Myocyte (in vitro differentiated cells): Measurements from ENCODE around the gene CIB1. TPM values are rescaled to one million over a fixed set of nuclear protein-coding genes. Genes with fewer than 3 reads are reported as not detected.
A peak's percentile ranks its signal among the peaks of the same experiment; 100 is the strongest.

Source experiments
- DNase-seq: peaks from one replicate; pipeline ENCODE4 v3.0.0-alpha.2; 2012; ENCODE audit warnings: low read depth
- total RNA-seq: library from RNA; depleted of rRNA; stranded (reverse); fragments of >200 nt; gene quantifications from 2 replicates; pipeline ENCODE4 v1.2.3, GENCODE V29; 2014

Gene CIB1
- total RNA-seq, 1 donor from 2014 or later, result 17.7 TPM

DNA sequence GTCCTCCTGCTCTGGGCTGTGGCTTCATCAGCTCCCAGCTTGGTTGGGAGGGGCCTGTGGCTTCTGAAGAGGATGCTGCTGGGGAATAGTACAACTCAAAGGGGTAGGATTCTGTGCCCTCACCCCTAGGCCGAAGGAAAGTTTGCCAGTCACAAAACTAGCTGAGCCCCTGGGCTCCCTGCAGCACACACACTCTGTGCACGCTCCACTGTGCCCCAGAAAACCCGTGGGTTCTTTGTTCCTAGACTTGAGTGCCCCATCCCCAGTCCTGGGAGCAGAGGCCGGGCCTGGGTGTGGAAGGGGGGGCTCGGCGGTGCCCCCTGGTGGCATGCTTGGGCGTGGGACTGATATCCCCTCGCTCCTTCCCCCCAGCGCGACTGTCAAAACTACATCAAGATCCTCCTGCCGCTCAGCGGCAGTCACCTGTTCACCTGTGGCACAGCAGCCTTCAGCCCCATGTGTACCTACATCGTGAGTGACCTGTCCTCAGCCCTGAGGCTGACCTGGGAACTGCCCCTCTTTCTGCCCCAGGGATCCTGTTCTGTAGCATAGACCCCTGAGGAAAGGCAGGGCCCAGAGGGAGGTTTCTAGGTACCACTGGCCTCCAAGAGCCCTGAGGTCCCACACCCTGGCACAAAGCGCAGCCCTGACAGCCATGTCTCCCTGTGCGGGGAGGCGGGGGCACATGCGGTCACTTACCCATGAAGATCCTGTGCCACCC is 14.2 kb downstream of the CIB1 start:
- peak; percentile 23 for DNase-seq

DNA sequence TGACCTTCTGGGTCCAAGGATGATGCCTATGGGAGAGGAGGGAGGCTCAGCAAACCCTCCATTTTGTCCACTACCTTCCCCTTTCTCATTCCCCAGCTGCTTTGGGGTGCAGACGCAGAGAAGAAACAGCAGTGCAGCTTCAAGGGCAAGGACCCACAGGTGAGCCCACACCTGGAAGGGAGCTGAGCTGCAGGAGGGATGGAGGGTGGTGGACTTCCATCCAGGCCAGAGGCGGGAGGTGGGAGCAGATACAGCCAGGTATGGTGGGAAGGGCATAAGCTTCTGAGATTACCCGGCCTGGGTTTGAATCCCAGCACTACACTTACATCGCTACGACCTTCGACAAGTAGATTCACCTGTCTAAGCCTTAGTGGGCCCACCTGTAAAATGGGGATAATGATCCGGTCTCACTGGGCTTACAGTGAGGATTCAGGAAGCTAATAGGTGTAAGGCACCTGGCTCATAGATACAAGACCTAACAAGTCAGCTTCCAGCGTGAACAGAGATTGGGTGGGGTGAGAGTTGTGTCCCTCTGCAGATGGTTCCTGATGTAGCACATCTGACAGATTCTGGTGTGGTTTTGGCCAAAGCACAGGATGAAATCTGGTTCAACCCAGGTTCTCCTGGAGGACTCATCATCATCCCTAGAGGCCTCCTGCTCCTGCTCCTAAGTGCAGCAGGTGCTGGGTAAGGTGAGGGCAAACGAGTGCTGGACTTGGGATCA is 15.9 kb downstream of the CIB1 start:
- DNase-seq, result no peak

DNA sequence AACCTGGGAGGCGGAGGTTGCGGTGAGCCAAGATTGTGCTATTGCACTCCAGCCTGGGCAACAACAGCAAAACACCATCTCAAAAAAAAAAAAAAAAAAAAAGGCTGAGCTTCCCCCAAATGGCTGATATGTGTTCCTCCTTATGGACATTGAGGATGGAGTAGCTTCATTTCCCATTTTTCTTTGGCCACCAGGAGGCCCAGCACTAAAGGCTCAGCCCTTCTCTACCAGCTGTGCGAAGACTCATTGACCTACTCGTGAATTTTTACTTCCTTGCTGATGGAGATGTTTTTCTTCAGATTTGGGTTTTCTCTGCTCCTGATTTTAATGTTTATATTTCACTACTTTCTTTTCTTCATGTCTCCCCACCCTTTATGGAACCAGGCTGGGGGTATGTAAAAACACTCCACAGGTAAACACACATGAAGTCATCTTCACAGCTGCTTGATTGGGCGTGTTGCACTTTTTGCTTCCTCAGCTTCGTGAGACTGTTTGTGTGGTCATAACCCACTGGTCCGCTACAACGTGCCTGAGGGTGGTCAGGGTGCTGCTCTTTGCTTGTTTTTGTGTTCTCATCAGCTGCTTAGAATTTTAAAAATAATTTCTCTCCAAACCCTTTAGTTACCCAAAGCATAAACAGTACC is 19.1 kb downstream of the CIB1 start:
- DNase-seq, result no peak

DNA sequence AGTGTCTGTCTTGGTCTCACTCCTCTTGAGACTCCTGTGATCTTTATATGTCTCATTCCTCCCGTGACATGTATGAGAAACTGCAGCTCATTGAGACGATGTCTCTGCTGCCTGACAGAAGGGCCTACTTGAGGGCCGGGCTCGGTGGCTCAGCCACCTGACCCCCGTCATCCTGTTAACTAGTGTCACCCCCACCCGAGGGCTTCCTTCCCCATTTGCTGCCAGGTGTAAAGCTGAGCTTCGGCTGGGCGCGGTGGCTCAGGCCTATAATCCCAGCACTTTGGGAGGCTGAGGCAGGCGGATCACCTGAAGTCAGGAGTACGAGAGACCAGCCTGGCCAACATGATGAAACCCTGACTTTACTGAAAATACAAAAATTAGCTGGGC is 19.9 kb downstream of the CIB1 start:
- no peak for DNase-seq

DNA sequence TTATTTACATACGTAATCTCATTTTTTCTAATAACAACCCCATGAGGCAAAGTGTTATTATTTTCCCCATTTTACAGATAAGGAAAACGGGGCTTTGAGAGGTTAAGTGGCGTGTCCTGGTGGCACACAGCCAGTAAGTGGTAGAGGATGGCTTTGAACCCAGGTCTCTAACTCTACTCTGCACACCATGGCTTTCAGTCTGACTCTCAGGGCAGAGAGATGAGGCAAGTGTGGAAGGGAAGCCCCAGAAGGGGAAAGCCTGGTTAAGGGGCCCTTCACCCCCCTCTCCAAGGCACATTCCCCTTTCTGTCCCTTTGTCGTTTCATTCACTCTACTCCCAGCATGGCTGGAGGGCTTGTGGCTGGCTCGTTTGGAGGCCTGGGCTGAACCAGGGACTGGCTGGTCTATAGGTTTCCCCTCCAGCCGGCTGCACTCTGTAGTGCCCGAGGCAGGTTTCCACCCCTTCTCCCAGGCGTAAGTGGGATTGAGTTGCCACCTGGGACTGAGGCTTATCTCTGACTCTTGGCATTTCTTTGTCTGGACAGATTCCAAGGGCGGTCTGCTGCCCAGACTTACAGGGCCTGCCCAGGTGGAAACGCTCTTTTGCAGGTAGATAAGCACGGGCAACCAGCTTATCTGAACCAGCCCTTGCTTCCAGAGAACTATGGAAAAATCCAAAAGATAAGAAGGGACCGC is 20.5 kb downstream of the CIB1 start:
- no peak for DNase-seq

DNA sequence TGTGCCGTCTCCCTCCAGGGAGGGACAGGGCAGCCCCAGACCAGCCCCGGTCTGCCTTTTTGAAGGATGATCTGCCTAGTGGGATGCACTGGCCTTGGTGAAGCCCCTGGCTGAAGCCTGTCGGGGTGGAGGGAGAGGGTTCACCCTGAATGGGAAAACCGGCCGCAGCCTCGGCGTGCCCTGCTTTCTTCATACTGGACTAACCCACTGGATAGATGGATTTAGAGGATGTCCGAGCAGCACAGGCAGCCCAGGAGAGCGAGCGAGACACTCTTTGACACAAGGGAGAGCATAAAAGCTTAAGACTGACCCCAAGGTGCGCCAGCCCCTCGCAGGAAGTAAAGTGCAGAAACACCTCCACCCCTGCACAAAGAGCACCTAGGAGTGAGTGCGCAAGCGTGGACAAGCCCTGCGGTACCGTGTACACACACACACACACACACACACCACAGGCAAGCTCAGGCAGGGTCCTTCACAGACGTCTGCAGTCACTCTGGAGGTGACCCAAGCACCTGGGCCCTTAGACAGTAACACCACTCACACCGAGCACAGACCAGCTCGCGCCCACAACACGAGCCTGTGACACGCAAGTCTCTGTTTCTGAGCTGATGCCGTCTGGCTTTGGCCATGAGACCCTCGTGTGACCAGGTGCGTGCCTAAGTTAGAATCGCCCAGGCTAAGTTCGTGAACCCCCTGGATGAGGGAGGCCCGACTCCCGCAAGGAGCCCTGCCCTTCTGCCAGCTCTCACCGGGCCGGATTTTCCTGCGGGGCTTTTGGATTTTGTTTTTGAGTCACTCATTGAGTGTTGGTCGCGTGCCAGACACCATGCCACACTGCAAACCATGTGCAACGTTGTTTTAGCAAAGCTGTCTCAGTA is 21.3 kb downstream of the CIB1 start:
- no peak for DNase-seq

DNA sequence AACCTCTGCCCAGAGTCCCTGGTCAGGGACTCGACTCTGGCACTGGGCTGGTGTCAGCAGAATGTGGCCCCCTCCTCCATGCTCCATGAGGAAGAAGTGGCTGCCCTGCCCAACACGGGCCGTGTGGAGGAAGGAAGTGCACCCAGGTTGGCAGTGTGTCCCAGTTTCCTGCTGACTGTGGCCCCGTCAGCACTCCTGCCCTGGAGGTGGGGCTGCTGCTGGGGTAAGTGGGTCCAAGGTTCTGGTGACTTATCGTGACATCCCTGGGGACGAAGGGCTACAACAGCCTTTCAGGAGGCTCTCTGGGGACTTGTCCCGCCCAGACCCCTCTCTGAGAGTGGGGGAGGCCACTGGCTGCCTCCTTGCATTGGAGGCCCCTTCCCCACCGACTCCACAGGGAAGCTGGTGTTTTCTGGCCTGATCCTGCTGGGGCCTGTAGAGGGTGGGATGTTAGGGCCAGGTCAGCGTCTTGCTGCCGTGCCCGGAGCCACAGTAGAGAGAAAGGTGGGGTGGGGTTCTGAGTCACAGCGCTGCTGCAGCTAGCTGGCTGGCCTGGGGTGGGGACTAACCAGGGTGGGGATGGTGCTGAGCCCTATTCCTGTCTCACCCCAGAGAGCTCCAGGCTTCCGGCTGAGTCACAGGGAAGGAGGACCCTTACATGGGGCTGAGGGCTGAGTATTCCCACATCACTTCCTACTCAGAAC is 22.1 kb downstream of the CIB1 start:
- DNase-seq, result peak; percentile 35

DNA sequence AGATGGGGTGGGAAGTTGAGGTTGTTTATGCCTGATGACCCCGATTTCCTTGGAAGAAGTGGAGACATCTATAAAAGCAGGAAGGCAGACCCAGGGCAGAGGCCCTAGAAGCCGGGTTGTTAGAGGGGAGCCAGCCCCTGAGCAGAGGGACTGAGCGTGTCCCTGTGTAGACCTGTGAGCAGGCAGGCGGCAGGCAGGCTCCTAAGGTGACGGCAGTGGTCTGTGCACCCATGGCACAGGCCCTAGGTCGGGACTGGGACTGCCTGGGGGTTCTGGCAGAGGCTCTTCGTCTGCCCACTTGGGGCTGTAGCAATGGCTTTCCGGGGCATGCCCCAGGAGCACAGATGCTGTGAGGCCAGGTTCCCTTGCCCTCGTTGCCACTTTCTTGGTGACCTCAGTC is 22.7 kb downstream of the CIB1 start:
- no peak for DNase-seq

DNA sequence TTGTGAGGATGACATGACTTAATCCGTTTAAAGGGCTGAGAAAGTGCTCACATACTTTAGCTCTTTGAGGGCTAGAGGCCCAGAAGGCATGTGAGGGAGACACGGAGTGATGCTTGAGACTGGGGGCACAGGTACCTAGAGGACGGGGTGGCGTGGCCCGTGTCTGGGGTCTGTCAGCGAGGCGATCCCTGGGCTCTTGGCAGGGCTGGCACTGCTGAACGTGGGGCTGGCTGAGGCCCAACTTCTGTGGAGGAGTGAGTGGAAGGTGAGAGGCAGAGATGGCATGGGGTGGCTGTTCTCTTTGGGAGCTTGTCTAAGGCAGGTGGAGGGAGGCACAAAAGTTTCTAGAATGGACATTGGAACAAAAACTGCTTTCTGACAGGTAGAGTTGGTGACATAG is 23.1 kb downstream of the CIB1 start:
- no peak for DNase-seq

DNA sequence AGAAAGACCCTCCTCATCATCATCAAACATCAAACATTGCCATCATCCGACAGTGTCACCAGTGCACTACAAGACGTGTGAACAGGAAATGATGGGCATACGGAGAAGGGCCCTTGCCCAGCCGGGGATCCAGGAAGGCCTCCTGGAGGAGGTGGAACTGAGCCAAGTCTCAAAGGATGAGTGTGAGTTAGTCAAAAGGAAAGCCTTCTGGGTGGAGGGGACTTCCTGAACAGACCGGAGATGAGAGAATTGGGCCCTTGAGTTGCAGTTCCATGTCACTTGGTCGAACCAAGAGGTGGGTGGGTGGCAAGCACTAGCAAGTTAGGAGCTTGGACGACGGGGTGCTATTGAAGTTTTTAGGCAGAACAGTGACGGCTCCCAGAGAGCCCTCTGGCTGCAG is 24.1 kb downstream of the CIB1 start:
- DNase-seq, result no peak

DNA sequence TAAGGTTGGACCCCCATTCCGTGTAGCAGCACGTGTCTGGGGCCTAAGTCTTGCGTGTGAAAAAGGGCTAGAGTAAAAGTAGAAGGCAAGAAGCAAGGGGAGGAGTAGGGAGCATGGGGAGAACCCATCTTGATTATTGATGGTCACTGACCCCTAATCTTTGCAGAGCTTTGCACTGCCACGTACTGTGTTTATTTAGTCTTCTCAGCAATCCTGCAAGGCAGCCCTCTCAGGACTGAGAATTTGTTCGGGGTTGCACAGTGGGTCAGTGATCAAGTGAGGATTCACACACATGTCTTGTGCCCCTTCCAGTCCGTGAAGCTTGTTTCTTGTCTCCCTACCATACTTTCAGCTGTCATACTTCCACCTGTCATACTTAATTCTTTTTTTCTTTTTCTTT is 25.4 kb downstream of the CIB1 start:
- no peak for DNase-seq

DNA sequence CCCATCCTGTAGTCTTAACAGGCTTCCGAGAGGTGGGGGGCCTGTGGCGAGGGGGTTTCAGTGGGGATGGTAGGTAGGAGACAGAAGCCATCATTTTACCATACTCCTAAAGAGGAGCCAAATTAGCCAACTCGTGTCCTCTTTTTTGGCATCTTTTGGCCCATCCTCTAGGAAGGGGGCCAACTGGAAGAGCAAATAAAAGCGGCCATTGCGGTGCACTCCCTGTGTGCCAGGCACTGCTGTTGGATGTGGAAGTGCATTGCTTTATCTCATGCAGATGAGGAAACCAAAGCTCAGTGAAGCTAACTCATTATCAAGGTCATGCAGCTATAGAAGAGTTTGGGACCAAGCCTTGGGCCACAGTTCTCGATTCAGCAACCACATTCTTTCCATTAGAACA is 26.5 kb downstream of the CIB1 start:
- no peak for DNase-seq

DNA sequence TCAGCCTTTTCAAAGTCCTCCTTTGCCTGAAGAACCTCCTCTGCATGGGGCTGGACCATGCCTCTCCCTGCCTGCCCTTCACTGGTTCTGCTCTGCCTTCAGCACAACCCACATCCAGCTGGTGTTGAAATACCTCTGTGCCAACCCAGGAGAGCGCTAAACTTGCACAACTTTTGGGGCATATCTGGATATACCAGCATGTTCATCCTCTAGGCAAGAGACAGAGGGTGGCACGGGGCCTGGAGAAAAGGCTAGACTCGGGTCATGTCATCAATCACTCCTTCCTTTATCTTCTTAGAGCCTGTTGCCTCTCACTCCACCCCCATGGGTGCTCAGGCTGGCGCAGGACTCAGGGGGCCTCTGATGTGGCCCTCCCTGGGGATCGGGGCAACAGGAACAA is 27.9 kb downstream of the CIB1 start:
- no peak for DNase-seq

DNA sequence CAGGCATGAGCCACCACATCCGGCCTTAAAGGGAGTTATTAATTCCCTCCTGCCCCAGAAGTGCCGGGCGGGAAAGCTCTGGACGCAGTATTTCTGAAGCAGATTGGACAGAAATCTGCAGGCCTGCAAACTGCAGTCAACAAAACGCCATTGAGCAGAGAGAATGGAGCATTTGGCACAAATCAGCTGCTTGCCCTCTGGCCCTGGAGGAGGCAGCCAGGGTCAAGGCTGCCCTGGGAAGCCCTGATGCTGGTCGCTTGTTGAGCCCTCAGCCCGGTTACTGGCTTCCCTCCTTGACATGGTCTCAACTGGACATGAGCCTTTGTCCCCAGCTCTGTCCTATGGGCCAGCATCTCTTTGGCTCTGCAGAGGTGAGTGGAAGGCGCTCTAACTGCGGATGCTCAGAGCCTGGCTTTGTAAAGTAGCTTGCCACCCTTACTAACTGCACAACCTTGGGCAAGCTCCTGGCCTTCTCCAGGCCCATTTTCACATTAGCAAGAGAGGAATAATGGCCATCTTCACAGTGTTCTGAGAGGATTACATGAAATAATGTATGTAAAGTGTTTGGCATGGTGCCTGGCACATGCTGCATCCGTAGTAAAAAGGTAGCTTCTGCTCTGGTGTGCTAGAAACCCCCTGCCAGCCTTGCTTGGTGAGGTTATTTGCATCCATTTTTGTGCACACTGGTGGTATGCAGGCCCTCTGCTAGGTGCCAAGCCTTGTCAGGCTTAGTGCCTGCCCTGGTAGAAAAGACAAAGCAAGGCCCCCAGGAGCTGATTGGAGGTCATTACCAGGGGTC is 28.5 kb downstream of the CIB1 start:
- DNase-seq, result no peak

DNA sequence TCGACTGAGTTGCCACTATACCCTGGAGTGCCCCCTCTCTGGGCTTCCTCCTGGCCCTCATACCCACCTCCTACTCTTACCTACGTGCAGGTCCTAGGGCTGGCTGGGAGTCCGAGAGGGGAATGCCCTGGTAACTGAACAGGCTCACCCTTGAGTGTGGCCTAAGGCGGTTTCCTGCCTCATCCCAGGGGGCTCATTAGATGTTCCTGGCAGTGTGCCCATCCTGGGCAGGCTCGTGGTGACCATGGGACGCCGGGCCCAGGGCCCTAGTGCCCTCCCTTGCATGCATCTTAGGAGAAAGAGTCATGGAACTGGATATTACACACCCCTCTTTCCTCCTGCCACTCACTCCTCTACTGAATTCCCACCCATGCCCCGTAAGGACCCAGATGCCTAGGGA is 29.8 kb downstream of the CIB1 start:
- peak; percentile 13 for DNase-seq

DNA sequence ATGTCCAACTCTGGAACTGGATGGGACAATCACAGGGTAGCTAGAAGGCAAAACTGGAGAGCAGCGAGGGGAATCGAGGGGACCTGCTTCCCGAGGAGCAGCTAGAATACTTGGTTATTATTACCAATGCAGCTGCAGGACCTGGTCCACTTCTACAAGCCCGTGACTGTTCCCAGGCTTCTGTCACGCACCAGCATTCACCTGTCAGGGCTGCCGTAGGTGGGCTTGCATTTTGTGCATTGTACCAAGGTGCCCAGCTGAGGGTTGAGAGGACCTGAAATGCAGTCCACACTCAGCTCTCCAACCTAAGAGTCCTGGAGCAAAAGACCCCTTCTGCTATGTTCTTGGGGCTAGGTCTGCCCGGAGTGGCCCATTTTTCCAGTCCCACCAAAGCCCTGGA is 30.3 kb downstream of the CIB1 start:
- no peak for DNase-seq

DNA sequence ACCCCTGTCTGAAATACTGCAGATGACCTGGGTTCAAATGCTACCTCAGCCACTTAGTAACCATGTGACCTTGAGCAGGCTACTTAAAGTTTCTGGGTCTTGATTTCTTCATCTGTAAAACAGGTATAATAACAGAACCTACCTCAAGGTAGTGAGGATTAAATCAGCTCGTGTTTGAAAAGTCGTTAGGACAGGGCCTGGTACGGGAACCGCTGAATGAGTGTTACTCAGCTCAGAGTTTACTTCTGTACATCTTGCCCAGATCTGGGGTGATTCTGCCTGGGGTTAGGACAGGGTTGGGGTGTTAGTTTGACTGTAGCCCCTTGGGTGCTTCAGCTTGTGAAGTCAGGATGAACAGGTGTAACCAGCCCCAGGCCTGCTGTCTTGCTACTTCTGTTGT is 30.8 kb downstream of the CIB1 start:
- no peak for DNase-seq

DNA sequence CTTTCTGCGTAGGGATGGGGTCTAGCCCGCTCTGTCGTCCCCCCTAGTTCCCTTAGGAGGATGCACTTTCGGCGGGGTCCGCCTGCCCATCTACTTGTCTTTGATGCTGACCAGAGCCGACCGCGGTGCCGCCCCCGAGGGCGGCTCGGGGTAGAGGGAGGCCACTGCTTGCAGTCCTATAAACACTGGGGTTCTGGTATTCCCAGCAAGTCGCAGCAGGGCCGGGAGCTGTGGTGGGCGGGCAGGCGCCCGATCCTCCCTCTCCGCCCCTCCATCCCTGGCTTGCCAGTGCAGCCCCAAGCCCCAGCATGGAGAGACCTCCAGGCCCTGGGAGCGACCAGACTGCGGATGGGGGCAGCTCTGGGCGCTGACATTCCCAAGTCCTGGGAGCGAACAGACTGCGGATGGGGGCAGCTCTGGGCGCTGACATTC is 31.8 kb downstream of the CIB1 start:
- no peak for DNase-seq

DNA sequence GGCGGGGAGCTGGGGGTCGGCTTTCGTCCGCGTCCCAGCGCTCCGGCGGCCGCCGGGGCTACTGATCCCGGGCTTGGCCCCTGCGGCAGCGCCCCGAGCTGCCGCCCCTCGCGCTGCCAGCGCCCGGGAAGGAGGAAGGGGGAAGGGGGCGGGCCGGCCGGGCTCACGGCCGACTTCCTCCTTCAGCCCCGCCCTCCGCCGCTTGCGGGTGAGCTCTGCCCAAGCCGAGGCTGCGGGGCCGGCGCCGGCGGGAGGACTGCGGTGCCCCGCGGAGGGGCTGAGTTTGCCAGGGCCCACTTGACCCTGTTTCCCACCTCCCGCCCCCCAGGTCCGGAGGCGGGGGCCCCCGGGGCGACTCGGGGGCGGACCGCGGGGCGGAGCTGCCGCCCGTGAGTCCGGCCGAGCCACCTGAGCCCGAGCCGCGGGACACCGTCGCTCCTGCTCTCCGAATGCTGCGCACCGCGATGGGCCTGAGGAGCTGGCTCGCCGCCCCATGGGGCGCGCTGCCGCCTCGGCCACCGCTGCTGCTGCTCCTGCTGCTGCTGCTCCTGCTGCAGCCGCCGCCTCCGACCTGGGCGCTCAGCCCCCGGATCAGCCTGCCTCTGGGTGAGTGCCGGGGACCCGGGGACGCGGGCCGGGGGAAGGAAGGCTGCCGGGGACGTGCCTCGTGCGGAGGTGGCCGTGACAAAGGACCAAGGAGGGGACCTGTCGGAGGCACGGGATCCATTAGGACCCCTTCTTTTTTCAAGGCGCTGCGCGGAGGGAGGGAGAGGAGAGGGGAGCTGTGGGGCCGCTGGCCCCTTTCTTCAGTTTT is 32.4 kb downstream of the CIB1 start, which contains the start of gene SEMA4B:
Gene SEMA4B (plus strand): TSS at position 201 of the 814 bp plus-strand sequence. CDS start 249 bp downstream, at position 450.
- peak; percentile 53 for DNase-seq
